ENCODE data around the gene NIT2.

NIT2 gene, protein sequence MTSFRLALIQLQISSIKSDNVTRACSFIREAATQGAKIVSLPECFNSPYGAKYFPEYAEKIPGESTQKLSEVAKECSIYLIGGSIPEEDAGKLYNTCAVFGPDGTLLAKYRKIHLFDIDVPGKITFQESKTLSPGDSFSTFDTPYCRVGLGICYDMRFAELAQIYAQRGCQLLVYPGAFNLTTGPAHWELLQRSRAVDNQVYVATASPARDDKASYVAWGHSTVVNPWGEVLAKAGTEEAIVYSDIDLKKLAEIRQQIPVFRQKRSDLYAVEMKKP

DNA sequence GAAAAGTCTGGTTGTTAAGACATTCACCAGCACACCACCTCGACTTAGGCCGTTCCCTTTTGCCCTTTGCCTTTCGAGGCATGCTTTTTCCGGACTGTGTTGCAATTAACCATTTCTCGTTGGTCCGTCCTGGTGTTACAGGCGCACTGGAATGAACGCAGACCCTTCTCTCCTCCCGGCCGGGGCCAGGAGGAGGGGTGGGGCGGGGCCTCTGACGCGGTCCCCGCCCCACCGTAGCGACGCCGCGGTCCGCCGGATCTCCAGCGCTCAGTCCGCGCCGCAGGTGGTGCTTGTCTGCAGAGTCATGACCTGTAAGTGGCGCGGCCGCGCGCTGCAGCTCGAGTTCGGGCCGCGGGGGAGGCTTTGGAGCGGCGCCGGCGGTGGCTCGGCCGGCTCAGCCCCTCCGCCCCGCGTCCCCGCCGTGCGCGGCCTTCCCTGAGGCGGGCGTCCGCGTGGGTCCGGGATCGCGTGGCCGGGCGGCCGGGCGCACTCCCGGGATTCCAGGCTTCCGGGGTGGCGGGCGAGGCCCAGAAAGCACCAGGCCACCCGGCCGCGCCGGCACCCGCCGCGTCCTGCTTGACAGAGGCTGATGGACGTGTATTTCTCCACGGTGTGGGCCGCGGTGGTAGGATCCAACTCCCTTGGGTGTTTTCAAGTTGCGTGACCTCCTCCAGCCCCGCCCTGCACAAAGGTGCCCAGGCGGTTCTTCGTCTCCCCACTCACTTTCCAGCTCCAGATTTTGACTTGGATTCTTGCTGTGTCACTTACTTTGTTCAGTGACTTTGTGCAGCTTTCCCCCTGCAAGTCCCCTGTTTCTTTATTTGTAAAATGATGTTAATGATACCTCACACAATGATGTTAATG lies at the start of gene NIT2:
TSS of gene NIT2 (plus strand) at position 270 of the 864 bp plus-strand sequence. CDS start at position 305, 35 bp downstream.
- TF ChIP-seq, protein P1, sequence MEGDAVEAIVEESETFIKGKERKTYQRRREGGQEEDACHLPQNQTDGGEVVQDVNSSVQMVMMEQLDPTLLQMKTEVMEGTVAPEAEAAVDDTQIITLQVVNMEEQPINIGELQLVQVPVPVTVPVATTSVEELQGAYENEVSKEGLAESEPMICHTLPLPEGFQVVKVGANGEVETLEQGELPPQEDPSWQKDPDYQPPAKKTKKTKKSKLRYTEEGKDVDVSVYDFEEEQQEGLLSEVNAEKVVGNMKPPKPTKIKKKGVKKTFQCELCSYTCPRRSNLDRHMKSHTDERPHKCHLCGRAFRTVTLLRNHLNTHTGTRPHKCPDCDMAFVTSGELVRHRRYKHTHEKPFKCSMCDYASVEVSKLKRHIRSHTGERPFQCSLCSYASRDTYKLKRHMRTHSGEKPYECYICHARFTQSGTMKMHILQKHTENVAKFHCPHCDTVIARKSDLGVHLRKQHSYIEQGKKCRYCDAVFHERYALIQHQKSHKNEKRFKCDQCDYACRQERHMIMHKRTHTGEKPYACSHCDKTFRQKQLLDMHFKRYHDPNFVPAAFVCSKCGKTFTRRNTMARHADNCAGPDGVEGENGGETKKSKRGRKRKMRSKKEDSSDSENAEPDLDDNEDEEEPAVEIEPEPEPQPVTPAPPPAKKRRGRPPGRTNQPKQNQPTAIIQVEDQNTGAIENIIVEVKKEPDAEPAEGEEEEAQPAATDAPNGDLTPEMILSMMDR (conservative IDR thresholded peaks at IDR 0.05; ENCODE audit: low read depth, low read length): no peak
- DNase-seq (ENCODE audit: low read depth): peak; percentile 83
- H3K4me3 ChIP-seq (ENCODE audit: low read depth, low read length): peak within 1 kb of the TSS; percentile 73

DNA sequence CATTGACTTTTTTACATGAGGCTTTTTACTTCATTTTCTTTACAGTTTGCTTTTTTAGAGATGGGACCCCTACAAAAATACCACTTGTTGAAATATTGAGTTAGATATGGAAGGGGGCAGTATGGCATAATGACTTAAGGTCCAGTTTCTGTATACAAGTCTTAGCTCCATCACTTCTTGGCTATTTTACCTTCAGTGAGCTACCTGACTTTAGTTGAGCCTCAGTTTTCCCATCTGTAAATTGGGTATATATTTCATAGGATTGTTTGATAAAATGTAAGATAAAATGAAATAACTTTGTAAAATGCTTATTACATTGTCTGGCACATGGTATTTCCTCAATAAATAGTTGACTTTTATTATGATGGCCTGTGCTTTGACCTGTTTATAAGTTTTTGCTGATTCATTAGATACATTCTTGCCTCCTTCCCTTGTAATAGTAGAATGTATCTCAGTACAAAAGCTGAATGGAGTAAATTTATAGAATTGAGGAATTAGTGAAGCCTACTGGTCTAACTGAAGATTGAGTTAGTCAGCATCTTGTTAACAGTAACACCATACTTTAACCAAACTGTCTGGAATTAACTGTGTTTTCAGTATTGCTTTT lies 46.2 kb upstream of the NIT2 start:
- no peak overlapping the region for H3K4me3 ChIP-seq (ENCODE audit: low read depth, low read length)
- no peak for DNase-seq (ENCODE audit: low read depth)
- TF ChIP-seq, protein P1 (conservative IDR thresholded peaks at IDR 0.05; ENCODE audit: low read depth, low read length): no peak

DNA sequence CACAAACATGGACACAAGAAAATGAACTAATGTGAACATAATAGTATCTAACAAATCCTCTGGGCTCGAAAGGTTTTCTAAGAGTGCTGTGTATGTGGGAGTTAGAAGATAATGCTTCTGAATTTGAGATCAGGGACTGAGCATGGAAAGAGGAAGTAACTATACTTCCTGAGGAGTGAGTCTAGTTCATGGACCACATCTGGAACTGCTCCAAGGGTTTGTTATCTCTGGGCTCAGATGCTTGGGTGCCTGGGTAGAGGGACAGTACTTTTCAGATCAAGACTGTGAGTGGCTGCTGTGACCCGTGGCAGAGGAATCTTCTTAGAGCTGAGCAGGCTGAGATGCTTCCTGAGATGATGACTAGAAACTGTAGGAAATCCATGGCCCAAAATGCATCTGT lies 45.2 kb upstream of the NIT2 start:
- no peak overlapping the region for H3K4me3 ChIP-seq (ENCODE audit: low read depth, low read length)
- TF ChIP-seq, protein P1 (conservative IDR thresholded peaks at IDR 0.05; ENCODE audit: low read depth, low read length): no peak
- DNase-seq (ENCODE audit: low read depth): peak; percentile 37

DNA sequence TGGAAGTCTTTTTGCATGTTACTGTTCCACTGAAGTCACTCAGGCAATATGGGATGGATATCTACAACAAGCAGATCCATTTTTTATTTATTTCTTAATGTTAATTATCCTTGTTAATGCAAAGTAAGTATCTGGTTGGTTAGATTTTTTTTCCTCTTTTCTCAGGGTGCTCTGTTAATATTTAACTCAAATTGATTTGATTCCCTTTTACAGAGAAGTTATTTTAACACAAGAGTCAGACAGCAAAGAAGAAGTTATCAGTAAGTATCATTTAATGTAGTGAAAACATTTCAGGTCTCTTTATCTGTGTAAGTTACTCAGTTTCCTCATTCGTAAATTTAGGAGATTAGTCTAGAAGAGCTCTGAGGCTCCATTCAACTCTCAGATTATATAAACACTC lies 39.5 kb upstream of the NIT2 start:
- no peak for DNase-seq (ENCODE audit: low read depth)
- TF ChIP-seq, protein P1 (conservative IDR thresholded peaks at IDR 0.05; ENCODE audit: low read depth, low read length): no peak

DNA sequence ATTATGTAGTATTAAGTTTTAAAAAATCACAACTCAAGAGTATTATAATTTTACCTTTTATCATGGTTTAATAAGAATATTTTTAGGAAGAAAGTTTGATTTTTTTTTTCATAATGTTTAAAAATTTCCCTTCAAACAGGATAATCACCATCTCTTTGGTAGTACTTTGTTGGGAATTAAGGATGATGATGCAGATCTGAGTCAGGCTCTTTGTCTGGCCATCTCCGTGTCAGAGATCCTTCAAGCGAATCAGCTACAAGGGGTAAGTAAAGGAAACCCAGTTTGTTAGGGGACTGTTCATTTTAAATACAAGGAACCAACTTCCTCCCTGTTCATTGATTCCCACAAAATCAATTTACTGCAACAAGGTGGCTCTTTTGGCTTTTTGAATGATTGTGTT lies 36.8 kb upstream of the NIT2 start:
- TF ChIP-seq, protein P1 (conservative IDR thresholded peaks at IDR 0.05; ENCODE audit: low read depth, low read length): no peak
- DNase-seq (ENCODE audit: low read depth): no peak

More for the DNA sequence above, 39.5 kb upstream of the NIT2 start:
- H3K4me3 ChIP-seq (ENCODE audit: low read depth, low read length): no peak overlapping the region

DNA sequence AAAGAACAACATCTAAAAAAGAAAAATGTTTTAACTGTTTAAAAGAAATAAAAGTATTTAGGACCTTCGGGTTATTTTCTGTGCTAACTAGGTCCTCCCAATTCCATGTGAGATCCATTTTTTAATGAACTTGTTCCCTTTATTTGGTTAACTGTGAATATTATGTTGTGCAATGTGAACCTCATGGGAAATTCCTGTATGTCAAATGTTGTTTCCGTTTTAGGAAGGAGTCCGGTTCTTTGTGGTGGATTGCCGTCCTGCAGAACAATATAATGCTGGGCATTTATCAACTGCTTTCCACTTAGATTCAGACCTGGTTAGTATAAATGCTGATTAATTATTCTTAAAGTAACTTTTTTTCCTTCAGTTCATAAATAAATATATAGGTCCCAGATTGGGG lies 35.5 kb upstream of the NIT2 start:
- peak; percentile 26 for DNase-seq (ENCODE audit: low read depth)
- TF ChIP-seq, protein P1 (conservative IDR thresholded peaks at IDR 0.05; ENCODE audit: low read depth, low read length): no peak

More for the DNA sequence above, 36.8 kb upstream of the NIT2 start:
- no peak overlapping the region for H3K4me3 ChIP-seq (ENCODE audit: low read depth, low read length)

More for the DNA sequence above, 35.5 kb upstream of the NIT2 start:
- H3K4me3 ChIP-seq (ENCODE audit: low read depth, low read length): no peak overlapping the region
